GM19463 (cell line): ENCODE data around the gene C1QC.
"Not testable (repeated sequence)": the region's sequence is repeated elsewhere in the genome, so short reads cannot be mapped to it uniquely, and the experiment has no call there.

ENCODE experiments used
- ATAC-seq: cut with Tn5 transposase; IDR thresholded peaks from one replicate; pipeline ENCODE4 v1.9.1; 2021; ENCODE audit warnings: mild to moderate bottlenecking, moderate library complexity; ENCODE audit not compliant: unreplicated experiment

The C1QC gene

GRCh38 chr1:22645931-22646330, 2.5 kb downstream of the C1QC start:
- ATAC-seq, result no peak

GRCh38 chr1:22646384-22646783, 3.0 kb downstream of the C1QC start:
- no peak for ATAC-seq

- ATAC-seq, result no peak
Observed at GRCh38 chr1:22650089-22650693, 6.8 kb downstream of the C1QC start.

- no peak for ATAC-seq
Observed at GRCh38 chr1:22651941-22652856, 8.8 kb downstream of the C1QC start.

- ATAC-seq, result no peak
Observed at GRCh38 chr1:22652881-22653316, 9.5 kb downstream of the C1QC start, which contains the start of gene C1QB. Gene C1QB, plus strand, starts transcription at chr1:22653236. Its CDS starts 6,227 bp downstream, at chr1:22659463.

- ATAC-seq, result no peak
Observed at GRCh38 chr1:22654692-22655091, 11.3 kb downstream of the C1QC start.

- ATAC-seq, result no peak
Observed at GRCh38 chr1:22658385-22659163, 15.1 kb downstream of the C1QC start.

- no peak for ATAC-seq
Observed at GRCh38 chr1:22660716-22661241, 17.3 kb downstream of the C1QC start.

- ATAC-seq, result no peak
Observed at GRCh38 chr1:22661880-22662279, 18.4 kb downstream of the C1QC start.

GRCh38 chr1:22662318-22662717, 18.9 kb downstream of the C1QC start:
- no peak for ATAC-seq

- ATAC-seq, result no peak
Observed at GRCh38 chr1:22662986-22663408, 19.6 kb downstream of the C1QC start.

- ATAC-seq, result no peak
Observed at GRCh38 chr1:22665752-22666151, 22.3 kb downstream of the C1QC start.

GRCh38 chr1:22666412-22666811, 23.0 kb downstream of the C1QC start:
- ATAC-seq, result no peak

- not testable (repeated sequence) for ATAC-seq
Observed at GRCh38 chr1:22668840-22669239, 25.4 kb downstream of the C1QC start.

GRCh38 chr1:22670352-22670975, 27.0 kb downstream of the C1QC start:
- ATAC-seq, result no peak

- no peak for ATAC-seq
Observed at GRCh38 chr1:22671999-22672398, 28.6 kb downstream of the C1QC start.

GRCh38 chr1:22673486-22674409, 30.3 kb downstream of the C1QC start:
- ATAC-seq, result no peak

GRCh38 chr1:22674410-22674749, 30.9 kb downstream of the C1QC start:
- ATAC-seq, result no peak

- ATAC-seq, result not testable (repeated sequence)
Observed at GRCh38 chr1:22676151-22676550, 32.7 kb downstream of the C1QC start.
